Activated T-helper 9 cell treated with anti-CD3 and anti-CD28 coated beads, Interleukin-2, amount 50 U/mL, for 16 hours (primary cell): Measurements from ENCODE around the gene PLXNC1.

Experiments used
- DNase-seq: peaks from one replicate; pipeline ENCODE4 v3.0.0-alpha.2; 2020; ENCODE audit warnings: low read depth

The PLXNC1 gene

GRCh38 chr12:94180558-94181296 is 32.4 kb downstream of the PLXNC1 start:
- DNase-seq = no peak

- DNase-seq = no peak
These were observed 34.8 kb downstream of the PLXNC1 start for GRCh38 chr12:94182986-94183707.

GRCh38 chr12:94183708-94184379 is 35.5 kb downstream of the PLXNC1 start:
- no peak for DNase-seq

GRCh38 chr12:94184995-94185719 is 36.8 kb downstream of the PLXNC1 start:
- no peak for DNase-seq

GRCh38 chr12:94185801-94186200 is 37.4 kb downstream of the PLXNC1 start:
- DNase-seq = no peak

GRCh38 chr12:94186278-94187241 is 38.2 kb downstream of the PLXNC1 start:
- DNase-seq = no peak

GRCh38 chr12:94187361-94187760 is 39.0 kb downstream of the PLXNC1 start:
- no peak for DNase-seq

GRCh38 chr12:94190623-94191022 is 42.2 kb downstream of the PLXNC1 start:
- no peak for DNase-seq

- no peak for DNase-seq
These were observed 42.6 kb downstream of the PLXNC1 start for GRCh38 chr12:94191023-94191422.

- no peak for DNase-seq
These were observed 43.4 kb downstream of the PLXNC1 start for GRCh38 chr12:94191811-94192210.

- no peak for DNase-seq
These were observed 44.1 kb downstream of the PLXNC1 start for GRCh38 chr12:94192506-94192905.

- DNase-seq = no peak
These were observed 44.8 kb downstream of the PLXNC1 start for GRCh38 chr12:94193168-94193567.

- DNase-seq = no peak
These were observed 47.1 kb downstream of the PLXNC1 start for GRCh38 chr12:94195483-94195882.

- DNase-seq = no peak
These were observed 50.1 kb downstream of the PLXNC1 start for GRCh38 chr12:94198469-94198868.

GRCh38 chr12:94198872-94199271 is 50.5 kb downstream of the PLXNC1 start:
- DNase-seq = no peak

- no peak for DNase-seq
These were observed 51.7 kb downstream of the PLXNC1 start for GRCh38 chr12:94200069-94200468.

- no peak for DNase-seq
These were observed 52.3 kb downstream of the PLXNC1 start for GRCh38 chr12:94200695-94201094.

GRCh38 chr12:94202245-94203180 is 54.1 kb downstream of the PLXNC1 start:
- no peak for DNase-seq

GRCh38 chr12:94203181-94203546 is 54.8 kb downstream of the PLXNC1 start:
- no peak for DNase-seq

GRCh38 chr12:94203796-94204195 is 55.4 kb downstream of the PLXNC1 start:
- no peak for DNase-seq
